GM12878 (cell line): ENCODE data around the gene SLC43A3. TPM values are rescaled to one million over a fixed set of nuclear protein-coding genes. Genes with fewer than 3 reads are reported as not detected.

Source experiments
- ATAC-seq: fragments of 200-7000 bp; cut with Tn5 transposase; 3 replicates; pipeline ENCODE4 v1.9.1; 2020; ENCODE audit warnings: mild to moderate bottlenecking, moderate library complexity
- BruUV-seq: library from RNA; stranded (reverse); fragments of 400-500 nt; replicated peaks from 2 replicates; lab custom pipeline; 2021; lab: Mats Ljungman, UMichigan
- CTCF ChIA-PET: fragments of 300-600 bp; sonication (Branson Sonifier 250); formaldehyde crosslinking; extraction: SDS; loops from one replicate; lab custom pipeline; 2021; ENCODE audit warnings: inconsistent platforms; lab: Yijun Ruan, JAX
- POLR2A ChIA-PET: fragments of 350-600 bp; formaldehyde crosslinking; extraction: SDS; loops from one replicate; lab custom pipeline; 2021; ENCODE audit warnings: inconsistent platforms; lab: Charles Lee
- RAD21 ChIA-PET: fragments of 300-600 bp; sonication (Branson Sonifier 250); formaldehyde crosslinking; loops from one replicate; lab custom pipeline; 2023; ENCODE audit warnings: antibody characterized with exemption; ENCODE audit not compliant: unreplicated experiment; lab: Charles Lee
- SMC1A ChIA-PET: fragments of 300-600 bp; sonication (Branson Sonifier 250); formaldehyde crosslinking; loops from one replicate; lab custom pipeline; 2023; ENCODE audit not compliant: unreplicated experiment, uncharacterized antibody; lab: Charles Lee
- DNase-seq: peaks from one replicate; pipeline ENCODE4 v3.0.0-alpha.2; 2011; ENCODE audit warnings: low read depth, low spot score
- FAIRE-seq: peaks from 3 replicates; lab custom pipeline; 2011; peaks lifted over from hg19 to GRCh38; lab: Jason Lieb, UNC
- H2AFZ ChIP-seq: 2 replicates; pipeline ENCODE4 v1.6.0; 2011; ENCODE audit warnings: low read depth, low read length, control low read depth; ENCODE audit not compliant: control insufficient read depth
- H3K27ac ChIP-seq: 2 replicates; pipeline ENCODE4 v1.5.1; 2011; ENCODE audit warnings: control low read depth; ENCODE audit not compliant: control insufficient read depth, insufficient read depth
- H3K27me3 ChIP-seq, 2 experiments: replicated peaks in 1 of 2; 2 replicates each; pipeline versions ENCODE4 v1.6.0 to v1.6.1; 2011; ENCODE audit warnings: low read length in 1 of 2; ENCODE audit not compliant: control insufficient read depth in 2 of 2, insufficient read depth in 2 of 2
- H3K36me3 ChIP-seq, 2 experiments: 2 replicates each; pipeline ENCODE4 v1.5.1; 2011; ENCODE audit warnings: low read length in 1 of 2; ENCODE audit not compliant: control insufficient read depth in 2 of 2, insufficient read depth in 2 of 2
- H3K4me1 ChIP-seq: 2 replicates; pipeline ENCODE4 v1.6.1; 2011; ENCODE audit warnings: mild to moderate bottlenecking, low read length, moderate library complexity, mixed read lengths; ENCODE audit not compliant: control insufficient read depth, insufficient read depth
- H3K4me2 ChIP-seq: 2 replicates; pipeline ENCODE4 v1.6.0; 2011; ENCODE audit warnings: control low read depth; ENCODE audit not compliant: control insufficient read depth, insufficient read depth
- H3K4me3 ChIP-seq: fragments of 200-600 bp; sonication (generic); 2 replicates; pipeline ENCODE4 v1.5.1; 2016
- H3K79me2 ChIP-seq: 2 replicates; pipeline ENCODE4 v1.6.0; 2011; ENCODE audit warnings: low read length; ENCODE audit not compliant: control insufficient read depth, insufficient read depth
- H3K9ac ChIP-seq: 2 replicates; pipeline ENCODE4 v1.8.0; 2011; ENCODE audit warnings: low read length, control low read depth, mixed read lengths; ENCODE audit not compliant: control insufficient read depth, insufficient read depth
- H3K9me3 ChIP-seq: replicated peaks from 3 replicates; pipeline ENCODE4 v1.5.1; 2011; ENCODE audit warnings: mild to moderate bottlenecking, low read length; ENCODE audit not compliant: control insufficient read depth, insufficient read depth
- H4K20me1 ChIP-seq: 2 replicates; pipeline ENCODE4 v1.6.0; 2011; ENCODE audit not compliant: control insufficient read depth, insufficient read depth
- CUX1 ChIP-seq: IDR thresholded peaks from 2 replicates; pipeline ENCODE4 v1.6.1; 2012; ENCODE audit warnings: improper control_type of control experiment, low read depth, low read length; ENCODE audit not compliant: insufficient replicate concordance
- SP1 ChIP-seq: IDR thresholded peaks from one replicate; pipeline ENCODE4 v1.6.1; 2011; ENCODE audit warnings: low read depth, low read length
- TARDBP ChIP-seq: IDR thresholded peaks from 2 replicates; pipeline ENCODE4 v1.6.1; 2016; ENCODE audit warnings: borderline replicate concordance
- in situ Hi-C: fragments of 300-500 bp; cut with MboI; formaldehyde crosslinking; loops from 9 replicates; pipeline ENCODE4 v1.14.3; 2018; ENCODE audit warnings: mixed read lengths
- intact Hi-C: fragments of 100-400 bp; cut with micrococcal nuclease; formaldehyde crosslinking; loops from one replicate; pipeline ENCODE4 v1.14.2; 2022; ENCODE audit not compliant: unreplicated experiment
- polyA plus RNA-seq, 11 experiments: library from polyadenylated mRNA; depleted of rRNA in 4 of 11; unstranded in 6 of 11; stranded (reverse) in 5 of 11; fragments of >200 nt; fragmentation: Nextera tagmentation in 4 of 11; fragmentation: Illumina TruSeq in 1 of 11; extraction: Ambion mirVana in 4 of 11; extraction: Trizol in 1 of 11; gene quantifications; 1 replicate in 1 of 11; 2 replicates in 10 of 11; pipeline versions ENCODE4 v1.2.1 to v1.2.3, GENCODE V29; 2011 to 2016; ENCODE audit warnings: inconsistent platforms in 2 of 11, missing spikeins in 2 of 11, low read depth in 1 of 11
- total RNA-seq, 4 experiments: library from RNA; depleted of rRNA in 3 of 4; stranded (reverse); fragments of >200 nt in 3 of 4; fragmentation: Illumina TruSeq in 1 of 4; extraction: Trizol in 1 of 4; gene quantifications; 2 replicates each; pipeline versions ENCODE4 v1.2.1 to v1.2.3, GENCODE V29; 2013 to 2021

Gene SLC43A3
- total and polyA plus RNA-seq, 10 of the 15 experiments (the other 5 are each of a cell fraction or from before 2014, with no cell fraction given): 37.5 to 237 (median 132) TPM

- H3K4me2 ChIP-seq: no peak overlapping the region
- DNase-seq (no peak), ATAC-seq (no peak), FAIRE-seq (no peak)
- intact Hi-C loops (no loop called here), in situ Hi-C loops (no loop called here)
- ChIA-PET SMC1A (interaction anchor here (0.5 to 0.6 kb wide), 2 partner anchors 8 to 275 kb away, joined by 3 read pairs; no protein-coding TSS in a partner anchor), POLR2A (no interaction called here), CTCF (no interaction called here), RAD21 (no interaction called here)
- H3K9me3 ChIP-seq: no peaks in the 10 kb centered on the region
- H3K27ac ChIP-seq: no peak overlapping the region
- H3K4me3 ChIP-seq: no peak overlapping the region
- no peak overlapping the region for H2AFZ ChIP-seq
- no TSS peak for BruUV-seq
- H3K9ac ChIP-seq: no peak overlapping the region
- H3K79me2 ChIP-seq: no peaks in the 10 kb centered on the region
- no peaks in the 10 kb centered on the region for H4K20me1 ChIP-seq
- no peaks in the 10 kb centered on the region for H3K4me1 ChIP-seq
- no peaks in the 10 kb centered on the region for H3K27me3 ChIP-seq
- no peaks in the 10 kb centered on the region for H3K36me3 ChIP-seq
- TF ChIP-seq SP1: no peak
- TF ChIP-seq CUX1: no peak
- no peak for TF ChIP-seq TARDBP
Observed at GRCh38 chr11:57370941-57371340, 56.0 kb downstream of the SLC43A3 start.
